MCF 10A (cell line): ENCODE results near the gene CLDN7. TPM values are rescaled to one million over a fixed set of nuclear protein-coding genes. Genes with fewer than 3 reads are reported as not detected.

ENCODE experiments used
- BruUV-seq: library from RNA; stranded (reverse); fragments of 400-500 nt; replicated peaks from 2 replicates; lab custom pipeline; 2021; lab: Mats Ljungman, UMichigan
- CTCF ChIA-PET: fragments of 300-600 bp; sonication (Branson Sonifier 250); formaldehyde crosslinking; extraction: SDS; loops from one replicate; lab custom pipeline; 2021; ENCODE audit warnings: antibody characterized with exemption, inconsistent platforms; lab: Yijun Ruan, JAX
- POLR2A ChIA-PET: fragments of 300-600, 350-650 bp; sonication (Branson Sonifier 250); formaldehyde crosslinking; extraction: SDS; loops from one replicate; lab custom pipeline; 2020; ENCODE audit warnings: antibody characterized with exemption, inconsistent platforms; lab: Yijun Ruan, JAX
- DNase-seq: peaks from one replicate; pipeline ENCODE4 v3.0.0-alpha.2; 2018; ENCODE audit not compliant: unreplicated experiment
- H3K27ac Mint-ChIP-seq: one replicate; pipeline ENCODE4 v1.8.0; 2022; ENCODE audit warnings: mild to moderate bottlenecking, low read depth, mixed read lengths; ENCODE audit not compliant: unreplicated experiment
- H3K27me3 Mint-ChIP-seq: one replicate; pipeline ENCODE4 v1.8.0; 2022; ENCODE audit warnings: mixed read lengths; ENCODE audit not compliant: insufficient read depth, unreplicated experiment
- H3K36me3 Mint-ChIP-seq: one replicate; pipeline ENCODE4 v1.8.0; 2022; ENCODE audit warnings: mild to moderate bottlenecking, moderate library complexity, mixed read lengths; ENCODE audit not compliant: insufficient read depth, unreplicated experiment
- H3K4me1 Mint-ChIP-seq: one replicate; pipeline ENCODE4 v1.8.0; 2022; ENCODE audit warnings: mixed read lengths; ENCODE audit not compliant: insufficient read depth, unreplicated experiment
- H3K4me3 Mint-ChIP-seq: one replicate; pipeline ENCODE4 v1.8.0; 2022; ENCODE audit warnings: mild to moderate bottlenecking, moderate library complexity, mixed read lengths; ENCODE audit not compliant: unreplicated experiment
- H3K9me3 Mint-ChIP-seq: one replicate; pipeline ENCODE4 v1.8.0; 2022; ENCODE audit warnings: mixed read lengths; ENCODE audit not compliant: unreplicated experiment
- CTCF ChIP-seq: fragments of 200-600 bp; IDR thresholded peaks from one replicate; pipeline ENCODE4 v1.8.0; 2022; ENCODE audit warnings: antibody characterized with exemption, mild to moderate bottlenecking; ENCODE audit not compliant: unreplicated experiment
- intact Hi-C: fragments of 100-400 bp; cut with micrococcal nuclease; formaldehyde crosslinking; loops from 2 replicates; pipeline ENCODE4 v1.14.1; 2022
- total RNA-seq: library from RNA; stranded (reverse); gene quantifications from 2 replicates; pipeline ENCODE4 v1.2.3, GENCODE V29; 2022

The CLDN7 gene
- total RNA-seq, 1 experiment from 2014 or later = 23.9 TPM

- intact Hi-C loops = no loop called here
- CTCF ChIA-PET = interaction anchor here (0.5 to 1.8 kb wide), 4 partner anchors 13 to 41 kb away, joined by 4 to 7 read pairs (median 4); partner anchors contain the start of gene SLC2A4
- H3K4me1 Mint-ChIP-seq = peaks cover 36% of the 10 kb centered on the region
- peak overlapping the region; percentile 79 for H3K27ac Mint-ChIP-seq
- TSS peak; percentile 62 for BruUV-seq
- POLR2A ChIA-PET = interaction anchor here (0.5 to 7.7 kb wide), 12 partner anchors 8 to 897 kb away, joined by 3 to 92 read pairs (median 6); partner anchors contain the start of genes ACADVL, CNTROB, CTDNEP1 and DLG4
- DNase-seq = no peak
- no peaks in the 10 kb centered on the region for H3K27me3 Mint-ChIP-seq
- no peak for TF ChIP-seq CTCF
- H3K36me3 Mint-ChIP-seq = peaks cover 48% of the 10 kb centered on the region
- H3K9me3 Mint-ChIP-seq = no peaks in the 10 kb centered on the region
- H3K4me3 Mint-ChIP-seq = peak overlapping the region; percentile 73
These were observed 2.8 kb downstream of the CLDN7 start for GRCh38 chr17:7259555-7259889.

- peak overlapping the region; percentile 79 for H3K27ac Mint-ChIP-seq
- ChIA-PET CTCF (interaction anchor here (0.5 to 1.8 kb wide), 5 partner anchors 13 to 442 kb away, joined by 3 to 7 read pairs (median 4); partner anchors contain the start of gene SLC2A4), POLR2A (interaction anchor here (0.5 to 7.7 kb wide), 11 partner anchors 8 to 897 kb away, joined by 3 to 92 read pairs (median 7); partner anchors contain the start of genes ACADVL, CNTROB, CTDNEP1 and DLG4)
- BruUV-seq = no TSS peak
- no peaks in the 10 kb centered on the region for H3K27me3 Mint-ChIP-seq
- H3K4me1 Mint-ChIP-seq = peaks cover 33% of the 10 kb centered on the region
- DNase-seq = peak; percentile 96
- peaks cover 53% of the 10 kb centered on the region for H3K36me3 Mint-ChIP-seq
- H3K9me3 Mint-ChIP-seq = no peaks in the 10 kb centered on the region
- TF ChIP-seq CTCF = no peak
- intact Hi-C loops = no loop called here
- peak overlapping the region; percentile 73 for H3K4me3 Mint-ChIP-seq
These were observed 3.3 kb downstream of the CLDN7 start for GRCh38 chr17:7258731-7259554.

GRCh38 chr17:7256766-7257456 lies 5.4 kb downstream of the CLDN7 start:
- Mint-ChIP-seq H3K4me3 (no peak overlapping the region), H3K4me1 (peaks cover 29% of the 10 kb centered on the region), H3K9me3 (no peaks in the 10 kb centered on the region), H3K27ac (peak overlapping the region; percentile 31), H3K36me3 (peaks cover 72% of the 10 kb centered on the region), H3K27me3 (no peaks in the 10 kb centered on the region)
- intact Hi-C loops = no loop called here
- DNase-seq = no peak
- no TSS peak for BruUV-seq
- no peak for TF ChIP-seq CTCF
- ChIA-PET CTCF (interaction anchor here (0.6 to 1.6 kb wide), 4 partner anchors 9 to 193 kb away, joined by 3 to 7 read pairs (median 3); no protein-coding TSS in a partner anchor), POLR2A (interaction anchor here (0.6 to 7.7 kb wide), 5 partner anchors 8 to 617 kb away, joined by 3 to 92 read pairs (median 4); partner anchors contain the start of genes DVL2, GABARAP and PHF23)
